Right lobe of liver (tissue), 6 donors: ENCODE data around the gene RIPOR1. TPM values are rescaled to one million over a fixed set of nuclear protein-coding genes. Genes with fewer than 3 reads are reported as not detected.

Experiments used
- ATAC-seq, 4 donors: fragments of 200-7000 bp; cut with Tn5 transposase; one replicate each; pipeline ENCODE4 v1.9.1; 2020; ENCODE audit warnings: mild to moderate bottlenecking in 4 of 4, moderate library complexity in 4 of 4
- DNase-seq, 3 donors: peaks; one replicate each; pipeline ENCODE4 v3.0.0-alpha.2; 2020
- H3K27ac ChIP-seq, 3 donors: fragments of 200-600 bp; one replicate each; pipeline ENCODE4 v1.8.0; 2022
- H3K27me3 ChIP-seq, 2 donors: fragments of 200-600 bp; one replicate each; pipeline ENCODE4 v1.8.0; 2022
- H3K36me3 ChIP-seq, 4 donors: fragments of 200-600 bp; sonication (generic) in 1 of 4; one replicate each; pipeline versions ENCODE4 v1.5.1 to v1.8.0; 2017 to 2022; ENCODE audit warnings: control low read depth in 1 of 4
- H3K4me1 ChIP-seq, 4 donors: fragments of 200-600 bp; sonication (generic) in 1 of 4; one replicate each; pipeline versions ENCODE4 v1.5.1 to v1.8.0; 2017 to 2022; ENCODE audit warnings: control low read depth in 1 of 4
- H3K4me3 ChIP-seq, 3 donors: fragments of 200-600 bp; one replicate each; pipeline ENCODE4 v1.8.0; 2022
- H3K9me3 ChIP-seq, 4 donors: fragments of 200-600 bp; sonication (generic) in 1 of 4; one replicate each; pipeline versions ENCODE4 v1.5.1 to v1.8.0; 2017 to 2022; ENCODE audit warnings: control low read depth in 1 of 4
- POLR2A ChIP-seq: fragments of 450-650 bp; IDR thresholded peaks from one replicate; pipeline ENCODE4 v1.6.1; 2017; ENCODE audit warnings: antibody characterized with exemption, mild to moderate bottlenecking
- WGBS: methylation state at CpG from one replicate; pipeline ENCODE4 v1.1.6; 2018; ENCODE audit warnings: low coverage, low lambda C conversion rate; ENCODE audit not compliant: insufficient coverage; ENCODE audit errors: missing lambda C conversion rate; 5-methylcytosine and 5-hydroxymethylcytosine counted together
- intact Hi-C, 2 donors: fragments of 100-400 bp; cut with DNase I; formaldehyde crosslinking; loops; one replicate each; pipeline versions ENCODE4 v1.11.2 to v1.14.1; 2022
- total RNA-seq, 6 experiments: library from RNA; depleted of rRNA in 2 of 6; stranded (reverse); fragments of >200 nt in 2 of 6; fragmentation: NEBNext Ultra II Directional in 3 of 6; extraction: Animal tissue kit (Norgen Biotek cat#: 25700) in 3 of 6; gene quantifications; one replicate each; pipeline versions ENCODE4 v1.1.0 to v1.2.4, GENCODE V29; 2016 to 2023
- TF ChIP-seq, protein P1 (sequence below), 4 donors: fragments of 200-600 bp in 3 of 4; fragments of 450-650 bp in 1 of 4; IDR thresholded peaks; one replicate each; pipeline versions ENCODE4 v1.5.1 to v1.8.0; 2016 to 2022; ENCODE audit warnings: antibody characterized with exemption in 4 of 4, mild to moderate bottlenecking in 2 of 4
- donor health status: DM: no; HTN: yes; CAD: no.
- donor health status: DM: no; HTN: no; CAD: no.
- donor health status: DM: no; HTN: no; CAD: no.
- donor health status: DM: no; HTN: yes; CAD: no.
- donor health status: DM: no; HTN: yes; CAD: no.

Gene RIPOR1
- total RNA-seq, 6 experiments from 2014 or later = 19.9 to 35.0 (median 26.8) TPM

DNA sequence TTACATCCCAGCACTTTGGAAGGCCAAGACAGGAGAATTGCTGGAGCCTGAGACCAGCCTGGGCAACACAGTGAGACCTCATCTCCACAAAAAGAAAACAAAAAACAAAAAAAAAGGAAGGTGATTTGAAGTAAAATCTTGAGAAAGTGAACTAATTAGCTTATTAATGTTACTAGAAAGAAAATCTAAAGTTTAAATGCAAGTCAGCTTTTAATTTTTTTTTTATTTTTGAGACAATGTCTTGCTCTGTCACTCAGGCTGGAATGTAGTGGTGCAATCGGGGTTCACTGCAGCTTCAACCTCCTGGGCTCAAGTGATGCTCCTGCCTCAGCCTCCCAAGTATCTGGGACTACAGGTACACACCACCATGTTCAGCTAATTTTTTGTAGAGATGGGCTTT, 30.2 kb downstream of the RIPOR1 start:
- peaks cover 0 to 8% (median under 1%) of the 10 kb centered on the region in 4 donors for H3K4me1 ChIP-seq
- no peak for DNase-seq
- no peaks in the 10 kb centered on the region for H3K36me3 ChIP-seq
- H3K4me3 ChIP-seq = no peak overlapping the region
- ATAC-seq = no peak
- H3K27ac ChIP-seq = no peak overlapping the region
- no peaks in the 10 kb centered on the region for H3K9me3 ChIP-seq
- WGBS = 92% methylated on average over 1 of the region's 1 CpG
- H3K27me3 ChIP-seq = no peaks in the 10 kb centered on the region
- intact Hi-C loops = no loop called here
- TF ChIP-seq, protein P1, sequence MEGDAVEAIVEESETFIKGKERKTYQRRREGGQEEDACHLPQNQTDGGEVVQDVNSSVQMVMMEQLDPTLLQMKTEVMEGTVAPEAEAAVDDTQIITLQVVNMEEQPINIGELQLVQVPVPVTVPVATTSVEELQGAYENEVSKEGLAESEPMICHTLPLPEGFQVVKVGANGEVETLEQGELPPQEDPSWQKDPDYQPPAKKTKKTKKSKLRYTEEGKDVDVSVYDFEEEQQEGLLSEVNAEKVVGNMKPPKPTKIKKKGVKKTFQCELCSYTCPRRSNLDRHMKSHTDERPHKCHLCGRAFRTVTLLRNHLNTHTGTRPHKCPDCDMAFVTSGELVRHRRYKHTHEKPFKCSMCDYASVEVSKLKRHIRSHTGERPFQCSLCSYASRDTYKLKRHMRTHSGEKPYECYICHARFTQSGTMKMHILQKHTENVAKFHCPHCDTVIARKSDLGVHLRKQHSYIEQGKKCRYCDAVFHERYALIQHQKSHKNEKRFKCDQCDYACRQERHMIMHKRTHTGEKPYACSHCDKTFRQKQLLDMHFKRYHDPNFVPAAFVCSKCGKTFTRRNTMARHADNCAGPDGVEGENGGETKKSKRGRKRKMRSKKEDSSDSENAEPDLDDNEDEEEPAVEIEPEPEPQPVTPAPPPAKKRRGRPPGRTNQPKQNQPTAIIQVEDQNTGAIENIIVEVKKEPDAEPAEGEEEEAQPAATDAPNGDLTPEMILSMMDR (IDR thresholded peaks at IDR 0.05) = no peak
- no peak for TF ChIP-seq POLR2A

DNA sequence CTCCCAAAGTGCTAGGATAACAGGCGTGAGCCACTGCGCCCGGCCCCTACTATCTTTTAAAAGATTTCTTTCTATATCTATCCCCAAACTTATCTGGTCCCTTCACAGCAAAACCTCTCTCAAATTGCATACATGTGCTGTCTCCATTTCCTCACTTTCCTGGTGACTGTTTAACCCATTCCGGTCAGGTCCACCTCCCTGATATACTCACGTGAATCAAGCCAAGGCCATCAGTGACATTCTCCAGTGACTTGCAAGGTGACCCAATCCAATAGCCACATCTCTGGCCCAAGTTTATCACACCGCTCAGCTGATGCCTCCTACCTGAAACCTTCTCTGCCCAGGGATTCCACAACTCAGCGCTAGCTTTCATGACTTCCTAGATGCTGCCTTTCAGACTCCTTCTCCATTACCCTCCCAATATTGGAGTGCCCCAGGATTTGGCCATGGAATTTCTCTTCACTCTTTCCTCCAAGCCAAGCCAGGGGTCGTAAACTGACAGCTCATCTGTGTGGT, 32.3 kb downstream of the RIPOR1 start:
- intact Hi-C loops = no loop called here
- no peaks in the 10 kb centered on the region for H3K27me3 ChIP-seq
- DNase-seq (no peak), ATAC-seq (no peak)
- no peak for TF ChIP-seq POLR2A
- TF ChIP-seq, protein P1 (IDR thresholded peaks at IDR 0.05) = no peak
- no peak overlapping the region for H3K4me3 ChIP-seq
- no peak overlapping the region for H3K27ac ChIP-seq
- WGBS = 73% methylated on average over 8 of the region's 8 CpGs
- H3K9me3 ChIP-seq = no peaks in the 10 kb centered on the region
- H3K4me1 ChIP-seq = peaks cover 0 to 17% (median 10%) of the 10 kb centered on the region in 4 donors
- H3K36me3 ChIP-seq = no peaks in the 10 kb centered on the region

DNA sequence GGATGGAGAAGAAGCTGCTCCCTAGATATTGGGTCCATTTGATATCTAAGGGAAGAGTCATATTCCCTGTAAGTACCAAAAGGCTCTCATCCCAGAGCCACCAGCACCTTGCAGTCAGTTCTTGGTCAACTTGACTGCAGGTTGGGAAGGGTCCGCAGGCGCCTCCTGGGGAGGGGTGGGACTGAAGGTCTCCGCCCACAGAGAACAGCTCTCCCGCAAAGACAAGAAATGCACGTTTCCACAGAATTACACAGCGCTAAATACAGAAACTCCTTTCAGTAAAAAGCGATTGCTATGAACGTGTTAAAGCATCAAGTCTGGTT, 32.8 kb downstream of the RIPOR1 start:
- Histone ChIP-seq H3K4me3 (peak overlapping the region; percentile 41 to 96 (median 94)), H3K27ac (peak overlapping the region; percentile 64 to 98 (median 95)), H3K4me1 (peaks cover 0 to 17% (median 10%) of the 10 kb centered on the region in 4 donors), H3K27me3 (no peaks in the 10 kb centered on the region), H3K36me3 (no peaks in the 10 kb centered on the region), H3K9me3 (no peaks in the 10 kb centered on the region)
- intact Hi-C loops = no loop called here
- DNase-seq (no peak), ATAC-seq (no peak)
- no peak for TF ChIP-seq POLR2A
- TF ChIP-seq, protein P1 (IDR thresholded peaks at IDR 0.05) = no peak
- 0% methylated on average over 3 of the region's 8 CpGs for WGBS

DNA sequence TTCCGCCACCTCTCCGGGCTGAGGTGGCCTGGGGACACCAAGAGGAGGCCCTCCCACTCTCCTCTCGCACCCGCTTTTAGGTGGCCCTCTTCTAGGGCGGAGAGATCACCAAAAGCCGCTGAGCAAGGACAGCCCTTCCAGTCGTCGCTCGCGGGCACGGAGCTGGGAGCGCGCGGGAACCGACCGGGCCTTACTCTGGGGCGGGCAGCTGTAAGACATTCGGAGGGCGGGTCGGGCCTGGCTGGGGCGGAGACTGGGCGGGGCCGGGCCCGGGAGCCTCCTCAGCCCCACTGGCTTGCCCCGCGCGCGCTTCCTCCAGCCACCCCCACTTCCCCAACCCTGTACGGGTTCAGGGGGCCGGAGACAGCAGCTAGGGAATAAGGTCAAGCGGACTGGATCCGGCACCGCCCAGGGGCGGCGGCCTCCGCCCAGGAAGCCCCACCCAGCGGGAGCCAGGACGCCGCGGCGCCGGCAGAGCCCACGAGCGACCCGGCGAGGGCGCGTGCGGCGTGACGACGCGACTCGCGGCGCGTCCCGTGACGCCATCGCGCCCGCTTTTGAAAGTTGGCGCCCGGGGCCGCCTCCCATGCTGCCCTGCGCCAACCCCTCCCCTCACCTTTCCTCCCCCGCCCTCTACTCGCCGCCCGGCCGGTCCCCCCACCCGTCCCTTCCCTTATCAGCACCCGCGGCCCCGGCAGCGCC, 33.3 kb downstream of the RIPOR1 start:
- intact Hi-C loops = no loop called here
- peak; percentile 87 to 96 (median 88) for ATAC-seq
- peak overlapping the region; percentile 95 to 98 (median 97) for H3K27ac ChIP-seq

More for the DNA sequence above, 33.3 kb downstream of the RIPOR1 start:
- no peaks in the 10 kb centered on the region for H3K36me3 ChIP-seq
- H3K4me1 ChIP-seq = peaks cover 0 to 21% (median 12%) of the 10 kb centered on the region in 4 donors
- TF ChIP-seq POLR2A = peak; percentile 74
- TF ChIP-seq, protein P1 (IDR thresholded peaks at IDR 0.05) = no peak
- no peaks in the 10 kb centered on the region for H3K27me3 ChIP-seq
- no peaks in the 10 kb centered on the region for H3K9me3 ChIP-seq
- peak overlapping the region; percentile 41 to 96 (median 94) for H3K4me3 ChIP-seq
- WGBS = 0% methylated on average over 3 of the region's 76 CpGs
- peak; percentile 98 to 99 (median 99) for DNase-seq
